Cerebellar nuclear complex (tissue), 1 donor: ENCODE measurements around the gene THBS2.
"Not testable (repeated sequence)": the region's sequence is repeated elsewhere in the genome, so short reads cannot be mapped to it uniquely, and the experiment has no call there.

Source experiments
- DNase-seq, 2 experiments: peaks; one replicate each; lab custom pipeline; 2025; lab: John Stamatoyannopoulos, UW

Gene THBS2

GRCh38 chr6:169184419-169184818 lies 69.2 kb downstream of the THBS2 start:
- no peak for DNase-seq

- no peak for DNase-seq
These were observed 70.4 kb downstream of the THBS2 start for GRCh38 chr6:169183233-169183632.

GRCh38 chr6:169179831-169180230 lies 73.8 kb downstream of the THBS2 start:
- DNase-seq, result not testable (repeated sequence)

- DNase-seq, result no peak
These were observed 76.0 kb downstream of the THBS2 start for GRCh38 chr6:169177516-169178166.

GRCh38 chr6:169176361-169176991 lies 77.2 kb downstream of the THBS2 start:
- no peak for DNase-seq

- no peak for DNase-seq
These were observed 78.2 kb downstream of the THBS2 start for GRCh38 chr6:169175360-169175887.

GRCh38 chr6:169174516-169175359 lies 78.9 kb downstream of the THBS2 start:
- DNase-seq, result no peak

GRCh38 chr6:169173532-169174268 lies 79.9 kb downstream of the THBS2 start:
- DNase-seq, result no peak

- no peak for DNase-seq
These were observed 80.7 kb downstream of the THBS2 start for GRCh38 chr6:169172946-169173345.

GRCh38 chr6:169172456-169172855 lies 81.2 kb downstream of the THBS2 start:
- DNase-seq, result no peak

- DNase-seq, result no peak
These were observed 81.7 kb downstream of the THBS2 start for GRCh38 chr6:169171951-169172350.

- no peak for DNase-seq
These were observed 82.6 kb downstream of the THBS2 start for GRCh38 chr6:169171016-169171415.

GRCh38 chr6:169170583-169170955 lies 83.1 kb downstream of the THBS2 start:
- no peak for DNase-seq

- DNase-seq, result no peak
These were observed 83.6 kb downstream of the THBS2 start for GRCh38 chr6:169169941-169170582.

GRCh38 chr6:169169375-169169774 lies 84.3 kb downstream of the THBS2 start:
- DNase-seq, result no peak

GRCh38 chr6:169168706-169169105 lies 84.9 kb downstream of the THBS2 start:
- DNase-seq, result no peak

GRCh38 chr6:169168302-169168630 lies 85.4 kb downstream of the THBS2 start:
- no peak for DNase-seq

- DNase-seq, result no peak
These were observed 85.9 kb downstream of the THBS2 start for GRCh38 chr6:169167581-169168301.

- no peak for DNase-seq
These were observed 86.6 kb downstream of the THBS2 start for GRCh38 chr6:169166896-169167580.
